IMR-90 (cell line): ENCODE measurements around the gene CDH23. TPM values are rescaled to one million over a fixed set of nuclear protein-coding genes. Genes with fewer than 3 reads are reported as not detected.

Source experiments
- ATAC-seq: fragments of 200-7000 bp; cut with Tn5 transposase; 2 replicates; pipeline ENCODE4 v1.9.1; 2020; ENCODE audit warnings: low read depth, mild to moderate bottlenecking, moderate library complexity
- BruUV-seq: library from RNA; stranded (reverse); fragments of 400-500 nt; replicated peaks from 2 replicates; lab custom pipeline; 2021; lab: Mats Ljungman, UMichigan
- CTCF ChIA-PET: fragments of 300-600 bp; formaldehyde crosslinking; extraction: SDS; loops from one replicate; lab custom pipeline; 2021; ENCODE audit warnings: antibody characterized with exemption; lab: Yijun Ruan, JAX
- POLR2A ChIA-PET: fragments of 300-600 bp; sonication (Branson Sonifier 250); formaldehyde crosslinking; loops from one replicate; lab custom pipeline; 2022; ENCODE audit warnings: antibody characterized with exemption; ENCODE audit not compliant: unreplicated experiment; lab: Charles Lee
- DNase-seq: peaks from one replicate; pipeline ENCODE4 v3.0.0; 2013
- H2AFZ ChIP-seq: replicated peaks from 2 replicates; pipeline ENCODE3; 2013; ENCODE audit warnings: low read length, mild to moderate bottlenecking; ENCODE audit not compliant: poor library complexity
- H2AK5ac ChIP-seq: 2 replicates; pipeline ENCODE4 v1.6.1; 2013; ENCODE audit warnings: low read depth, low read length, inconsistent platforms
- H2AK9ac ChIP-seq: replicated peaks from 2 replicates; pipeline ENCODE3; 2013; ENCODE audit warnings: mild to moderate bottlenecking, low read depth, low read length, moderate library complexity; ENCODE audit not compliant: poor library complexity
- H2BK120ac ChIP-seq: 2 replicates; pipeline ENCODE4 v1.6.1; 2013; ENCODE audit warnings: low read depth, low read length, inconsistent platforms
- H2BK15ac ChIP-seq: 3 replicates; pipeline ENCODE4 v1.6.1; 2013; ENCODE audit warnings: low read depth, low read length, inconsistent platforms
- H2BK20ac ChIP-seq: 2 replicates; pipeline ENCODE4 v1.6.1; 2013; ENCODE audit warnings: low read depth, mild to moderate bottlenecking, inconsistent platforms, low read length, moderate library complexity
- H2BK5ac ChIP-seq: 2 replicates; pipeline ENCODE4 v1.6.1; 2013; ENCODE audit warnings: mild to moderate bottlenecking, low read depth, low read length, inconsistent platforms; ENCODE audit not compliant: poor library complexity, severe bottlenecking
- H3K14ac ChIP-seq: replicated peaks from 2 replicates; pipeline ENCODE4 v1.6.1; 2013; ENCODE audit warnings: low read depth, low read length, inconsistent platforms
- H3K18ac ChIP-seq: 2 replicates; pipeline ENCODE4 v1.6.1; 2013; ENCODE audit warnings: low read depth, low read length, control low read depth
- H3K23ac ChIP-seq: 2 replicates; pipeline ENCODE4 v1.6.1; 2013; ENCODE audit warnings: low read depth, low read length, inconsistent platforms
- H3K27ac ChIP-seq: 2 replicates; pipeline ENCODE4 v1.5.1; 2013; ENCODE audit warnings: mild to moderate bottlenecking, control low read depth, low read length; ENCODE audit not compliant: insufficient read depth
- H3K27me3 ChIP-seq: 2 replicates; pipeline ENCODE4 v1.6.1; 2013; ENCODE audit warnings: low read length; ENCODE audit not compliant: control insufficient read depth, insufficient read depth
- H3K36me3 ChIP-seq: 2 replicates; pipeline ENCODE4 v1.6.1; 2013; ENCODE audit warnings: low read length, mixed read lengths; ENCODE audit not compliant: control insufficient read depth, insufficient read depth
- H3K4ac ChIP-seq: 2 replicates; pipeline ENCODE4 v1.6.1; 2013; ENCODE audit warnings: low read depth, low read length, inconsistent platforms
- H3K4me1 ChIP-seq: 2 replicates; pipeline ENCODE4 v1.6.1; 2013; ENCODE audit warnings: low read length, mixed read lengths; ENCODE audit not compliant: control insufficient read depth, insufficient read depth
- H3K4me2 ChIP-seq: 2 replicates; pipeline ENCODE4 v1.6.1; 2013; ENCODE audit warnings: low read depth, mild to moderate bottlenecking, control low read depth, low read length, moderate library complexity
- H3K4me3 ChIP-seq: 2 replicates; pipeline ENCODE4 v1.5.1; 2013; ENCODE audit warnings: low read depth, mild to moderate bottlenecking, control low read depth, low read length, moderate library complexity; ENCODE audit not compliant: insufficient read depth
- H3K56ac ChIP-seq: 2 replicates; pipeline ENCODE4 v1.6.1; 2013; ENCODE audit warnings: low read length, inconsistent platforms; ENCODE audit not compliant: insufficient read depth; ENCODE audit errors: extremely low read depth
- H3K79me1 ChIP-seq, 2 experiments: 2 replicates each; pipeline ENCODE4 v1.6.1; 2013; ENCODE audit warnings: low read length in 2 of 2, inconsistent platforms in 1 of 2, low read depth in 1 of 2
- H3K9ac ChIP-seq: 2 replicates; pipeline ENCODE4 v1.6.1; 2013; ENCODE audit warnings: low read depth, low read length, control low read depth
- H3K9me1 ChIP-seq: 2 replicates; pipeline ENCODE4 v1.6.1; 2013; ENCODE audit warnings: low read length, inconsistent platforms; ENCODE audit not compliant: insufficient read depth
- H3K9me3 ChIP-seq: 2 replicates; pipeline ENCODE4 v1.6.1; 2013; ENCODE audit warnings: low read length; ENCODE audit not compliant: control insufficient read depth, insufficient read depth
- H4K20me1 ChIP-seq: 2 replicates; pipeline ENCODE4 v1.6.1; 2013; ENCODE audit warnings: low read length, inconsistent platforms; ENCODE audit not compliant: insufficient read depth
- H4K5ac ChIP-seq: 2 replicates; pipeline ENCODE4 v1.6.1; 2013; ENCODE audit warnings: mild to moderate bottlenecking, low read depth, low read length, control low read depth
- H4K8ac ChIP-seq, 2 experiments: 2 replicates each; pipeline ENCODE4 v1.6.1; 2013; ENCODE audit warnings: low read depth in 2 of 2, low read length in 2 of 2, control low read depth in 1 of 2, inconsistent platforms in 1 of 2
- H4K91ac ChIP-seq: 2 replicates; pipeline ENCODE4 v1.6.1; 2013; ENCODE audit warnings: low read depth, low read length, inconsistent platforms; ENCODE audit not compliant: insufficient read depth
- CHD1 ChIP-seq: IDR thresholded peaks from 2 replicates; pipeline ENCODE4 v1.6.1; 2012; ENCODE audit warnings: low read depth, low read length, improper control_type of control experiment
- MAZ ChIP-seq: IDR thresholded peaks from 2 replicates; pipeline ENCODE4 v1.6.1; 2012; ENCODE audit warnings: low read depth, mild to moderate bottlenecking, low read length, improper control_type of control experiment, moderate library complexity, borderline replicate concordance
- NFE2L2 ChIP-seq: fragments of 150-350 bp; IDR thresholded peaks from 2 replicates; pipeline ENCODE4 v1.6.1; 2016; ENCODE audit warnings: low read depth, mild to moderate bottlenecking, low read length
- RAD21 ChIP-seq: IDR thresholded peaks from 2 replicates; pipeline ENCODE4 v1.6.1; 2012; ENCODE audit warnings: low read length, improper control_type of control experiment
- SMC3 ChIP-seq: fragments of 150-350 bp; IDR thresholded peaks from 2 replicates; pipeline ENCODE4 v1.6.1; 2016; ENCODE audit warnings: low read depth, mild to moderate bottlenecking, antibody characterized with exemption, low read length, moderate library complexity
- WGBS, 2 experiments: methylation state at CpG; one replicate each; pipeline versions ENCODE4 v1.1.5 to v1.1.7; 2013; ENCODE audit warnings: missing lambda C conversion rate in 2 of 2; ENCODE audit not compliant: insufficient read length in 1 of 2; ENCODE audit errors: extremely low coverage in 2 of 2; 5-methylcytosine and 5-hydroxymethylcytosine counted together
- dilution Hi-C: fragments of 300-500 bp; cut with HindIII; formaldehyde crosslinking; loops from one replicate; pipeline ENCODE4 v1.14.3; 2018; ENCODE audit warnings: low sequenced_read_pairs; ENCODE audit not compliant: unreplicated experiment
- in situ Hi-C: fragments of 300-500 bp; cut with MboI; formaldehyde crosslinking; loops from 3 replicates; pipeline ENCODE4 v1.14.3; 2019; ENCODE audit warnings: low sequenced_read_pairs, inconsistent platforms, mixed read lengths
- intact Hi-C: fragments of 100-400 bp; cut with micrococcal nuclease; formaldehyde crosslinking; loops from 2 replicates; pipeline ENCODE4 v1.10.0; 2022
- polyA plus RNA-seq, 3 experiments: library from polyadenylated mRNA; depleted of rRNA; stranded (reverse); fragments of >200 nt; gene quantifications; 2 replicates each; pipeline ENCODE4 v1.2.3, GENCODE V29; 2012; ENCODE audit warnings: low replicate concordance in 1 of 3
- total RNA-seq: library from RNA; depleted of rRNA; stranded (reverse); fragments of >200 nt; gene quantifications from 2 replicates; pipeline ENCODE4 v1.2.3, GENCODE V29; 2012
- TF ChIP-seq, protein P1 (sequence below): fragments of 150-350 bp; IDR thresholded peaks from 2 replicates; pipeline ENCODE4 v1.6.1; 2016; ENCODE audit warnings: low read depth, mild to moderate bottlenecking, low read length, moderate library complexity, borderline replicate concordance
- TF ChIP-seq, protein P2 (sequence below): conservative IDR thresholded peaks from 2 replicates; pipeline ENCODE4 v1.5.1; 2012; ENCODE audit warnings: mild to moderate bottlenecking, low read depth, low read length, improper control_type of control experiment

Gene CDH23
- total and polyA plus RNA-seq, 2 of the 4 experiments (the other 2 are of a cell fraction): under 0.01 to 0.03 TPM

DNA sequence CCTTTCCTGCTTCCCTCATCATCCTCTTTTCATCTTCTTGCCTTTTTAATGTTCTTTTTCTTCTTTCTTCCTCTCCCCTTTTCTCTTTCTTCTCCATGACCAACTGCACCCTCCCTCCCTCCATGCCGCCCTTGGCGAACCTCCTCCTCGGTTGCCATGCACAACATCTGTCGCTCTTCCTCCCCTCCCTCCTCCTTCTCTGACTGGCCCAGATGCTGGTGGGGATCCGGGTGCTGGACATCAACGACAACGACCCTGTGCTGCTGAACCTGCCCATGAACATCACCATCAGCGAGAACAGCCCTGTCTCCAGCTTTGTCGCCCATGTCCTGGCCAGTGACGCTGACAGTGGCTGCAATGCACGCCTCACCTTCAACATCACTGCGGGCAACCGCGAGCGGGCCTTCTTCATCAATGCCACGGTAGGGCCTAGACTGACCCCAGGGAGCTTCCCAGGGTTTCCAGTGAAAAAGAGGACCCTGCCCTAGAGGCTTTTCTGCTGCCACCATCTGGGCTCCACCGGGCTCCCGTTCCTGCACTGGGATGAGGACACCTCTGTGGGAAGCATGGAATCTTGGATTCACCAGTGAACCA, 388.1 kb downstream of the CDH23 start (continued):
- TF ChIP-seq NFE2L2 (no peak), SMC3 (no peak), CHD1 (no peak)
- TF ChIP-seq, protein P1, sequence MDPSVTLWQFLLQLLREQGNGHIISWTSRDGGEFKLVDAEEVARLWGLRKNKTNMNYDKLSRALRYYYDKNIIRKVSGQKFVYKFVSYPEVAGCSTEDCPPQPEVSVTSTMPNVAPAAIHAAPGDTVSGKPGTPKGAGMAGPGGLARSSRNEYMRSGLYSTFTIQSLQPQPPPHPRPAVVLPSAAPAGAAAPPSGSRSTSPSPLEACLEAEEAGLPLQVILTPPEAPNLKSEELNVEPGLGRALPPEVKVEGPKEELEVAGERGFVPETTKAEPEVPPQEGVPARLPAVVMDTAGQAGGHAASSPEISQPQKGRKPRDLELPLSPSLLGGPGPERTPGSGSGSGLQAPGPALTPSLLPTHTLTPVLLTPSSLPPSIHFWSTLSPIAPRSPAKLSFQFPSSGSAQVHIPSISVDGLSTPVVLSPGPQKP: no peak

DNA sequence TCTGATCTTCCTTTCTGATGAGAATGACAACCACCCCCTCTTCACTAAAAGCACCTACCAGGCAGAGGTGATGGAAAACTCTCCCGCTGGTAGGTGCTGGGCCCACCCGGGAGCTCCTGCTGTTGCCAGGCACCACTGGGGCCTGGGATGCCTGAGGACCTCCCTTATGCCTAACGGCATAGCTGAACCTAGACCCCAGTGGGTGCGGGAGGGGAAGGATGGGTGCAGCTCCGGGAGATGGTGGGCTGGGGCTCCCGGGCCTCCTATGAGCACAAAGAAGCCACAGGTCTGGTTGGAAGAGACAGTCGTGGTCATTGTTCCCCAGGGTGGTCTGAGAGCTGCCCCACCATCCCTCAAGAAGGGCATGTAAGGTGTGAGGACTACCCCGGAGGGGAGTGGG, 392.2 kb downstream of the CDH23 start:
- BruUV-seq: no TSS peak
- H3K9me1 ChIP-seq: no peaks in the 10 kb centered on the region
- ATAC-seq (no peak), DNase-seq (no peak)
- no peak overlapping the region for H4K5ac ChIP-seq
- H4K91ac ChIP-seq: no peak overlapping the region
- H3K4me2 ChIP-seq: no peak overlapping the region
- dilution Hi-C loops (no loop called here), intact Hi-C loops (no loop called here), in situ Hi-C loops (no loop called here)
- H4K8ac ChIP-seq: no peak overlapping the region
- CTCF ChIA-PET: no interaction called here
- no peak overlapping the region for H3K14ac ChIP-seq
- POLR2A ChIA-PET: no interaction called here
- no peak for TF ChIP-seq MAZ
- no peak for TF ChIP-seq RAD21
- no peak for TF ChIP-seq CHD1
- TF ChIP-seq, protein P2, sequence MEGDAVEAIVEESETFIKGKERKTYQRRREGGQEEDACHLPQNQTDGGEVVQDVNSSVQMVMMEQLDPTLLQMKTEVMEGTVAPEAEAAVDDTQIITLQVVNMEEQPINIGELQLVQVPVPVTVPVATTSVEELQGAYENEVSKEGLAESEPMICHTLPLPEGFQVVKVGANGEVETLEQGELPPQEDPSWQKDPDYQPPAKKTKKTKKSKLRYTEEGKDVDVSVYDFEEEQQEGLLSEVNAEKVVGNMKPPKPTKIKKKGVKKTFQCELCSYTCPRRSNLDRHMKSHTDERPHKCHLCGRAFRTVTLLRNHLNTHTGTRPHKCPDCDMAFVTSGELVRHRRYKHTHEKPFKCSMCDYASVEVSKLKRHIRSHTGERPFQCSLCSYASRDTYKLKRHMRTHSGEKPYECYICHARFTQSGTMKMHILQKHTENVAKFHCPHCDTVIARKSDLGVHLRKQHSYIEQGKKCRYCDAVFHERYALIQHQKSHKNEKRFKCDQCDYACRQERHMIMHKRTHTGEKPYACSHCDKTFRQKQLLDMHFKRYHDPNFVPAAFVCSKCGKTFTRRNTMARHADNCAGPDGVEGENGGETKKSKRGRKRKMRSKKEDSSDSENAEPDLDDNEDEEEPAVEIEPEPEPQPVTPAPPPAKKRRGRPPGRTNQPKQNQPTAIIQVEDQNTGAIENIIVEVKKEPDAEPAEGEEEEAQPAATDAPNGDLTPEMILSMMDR: no peak
- H3K4ac ChIP-seq: no peak overlapping the region
- no peak overlapping the region for H2BK120ac ChIP-seq
- H2BK5ac ChIP-seq: no peak overlapping the region
- no peaks in the 10 kb centered on the region for H3K79me1 ChIP-seq
- no CpG with 5 or more reads among the region's 8 CpGs for WGBS, 2 experiments
- H2BK20ac ChIP-seq: no peak overlapping the region
- H3K27ac ChIP-seq: no peak overlapping the region
- H3K9ac ChIP-seq: no peak overlapping the region
- H2BK15ac ChIP-seq: no peak overlapping the region
- H3K23ac ChIP-seq: no peak overlapping the region
- H2AK9ac ChIP-seq: peak overlapping the region; percentile 55
- no peak overlapping the region for H2AFZ ChIP-seq
- H3K18ac ChIP-seq: no peak overlapping the region
- peaks cover 39% of the 10 kb centered on the region for H3K27me3 ChIP-seq
- H2AK5ac ChIP-seq: no peak overlapping the region
- no peaks in the 10 kb centered on the region for H4K20me1 ChIP-seq
- H3K4me3 ChIP-seq: no peak overlapping the region
- H3K56ac ChIP-seq: no peak overlapping the region
- H3K4me1 ChIP-seq: no peaks in the 10 kb centered on the region
- H3K9me3 ChIP-seq: no peaks in the 10 kb centered on the region
- H3K36me3 ChIP-seq: no peaks in the 10 kb centered on the region
